SU-DHL-6 (cell line): ENCODE data around the gene TRAF3IP1.

ENCODE experiments used
- H2AFZ ChIP-seq: fragments of 200-600 bp; sonication (generic); 2 replicates; pipeline ENCODE4 v1.6.1; 2014; ENCODE audit warnings: low read depth, mild to moderate bottlenecking, moderate library complexity, mixed read lengths, antibody characterized with exemption, low read length; ENCODE audit not compliant: severe bottlenecking
- H3F3A ChIP-seq: fragments of 200-600 bp; shearing (Covaris generic); 2 replicates; pipeline ENCODE4 v1.6.0; 2016; ENCODE audit warnings: antibody characterized with exemption, mild to moderate bottlenecking; ENCODE audit not compliant: insufficient read depth
- H3K27ac ChIP-seq: fragments of 200-600 bp; sonication (generic); 2 replicates; pipeline ENCODE4 v1.5.1; 2016; ENCODE audit warnings: low read depth, mild to moderate bottlenecking, low read length, moderate library complexity, mixed read lengths
- H3K27me3 ChIP-seq: fragments of 200-600 bp; sonication (generic), shearing (Covaris generic); 2 replicates; pipeline ENCODE4 v1.6.0; 2014; ENCODE audit warnings: mild to moderate bottlenecking, low read length
- H3K36me3 ChIP-seq: fragments of 200-600 bp; sonication (generic); 2 replicates; pipeline ENCODE4 v1.6.1; 2014; ENCODE audit warnings: mild to moderate bottlenecking, low read length, mixed read lengths
- H3K4me2 ChIP-seq: fragments of 300-600, 200-600 bp; shearing (Covaris generic), sonication (generic); 2 replicates; pipeline ENCODE4 v1.6.0; 2014; ENCODE audit warnings: low read length, low read depth, mild to moderate bottlenecking; ENCODE audit not compliant: poor library complexity, severe bottlenecking
- H3K4me3 ChIP-seq: fragments of 200-600 bp; sonication (generic); 2 replicates; pipeline ENCODE4 v1.5.1; 2014; ENCODE audit warnings: antibody characterized with exemption, low read length, mild to moderate bottlenecking, mixed read lengths; ENCODE audit not compliant: insufficient read depth, poor library complexity, severe bottlenecking
- H3K79me2 ChIP-seq: fragments of 200-600 bp; sonication (generic); 2 replicates; pipeline ENCODE4 v1.6.1; 2014; ENCODE audit warnings: mild to moderate bottlenecking, low read length, moderate library complexity; ENCODE audit not compliant: insufficient read depth
- H3K9ac ChIP-seq: fragments of 200-600 bp; sonication (generic); 2 replicates; pipeline ENCODE4 v1.7.0; 2014; ENCODE audit warnings: mild to moderate bottlenecking, low read length
- H3K9me2 ChIP-seq: fragments of 200-600 bp; sonication (generic); replicated peaks from 2 replicates; pipeline ENCODE4 v1.6.1; 2014; ENCODE audit warnings: low read length; ENCODE audit not compliant: insufficient read depth
- H3K9me3 ChIP-seq: fragments of 200-600 bp; sonication (generic); 2 replicates; pipeline ENCODE4 v1.6.1; 2014; ENCODE audit warnings: low read length, mixed read lengths; ENCODE audit not compliant: insufficient read depth
- H4K20me1 ChIP-seq: fragments of 200-600 bp; sonication (generic); 2 replicates; pipeline ENCODE4 v1.6.1; 2014; ENCODE audit warnings: low read depth, mild to moderate bottlenecking, antibody characterized with exemption, low read length, moderate library complexity, mixed read lengths
- CTCF ChIP-seq: fragments of 200-600 bp; sonication (generic); IDR thresholded peaks from one replicate; pipeline ENCODE4 v1.5.1; 2017; ENCODE audit warnings: antibody characterized with exemption, mild to moderate bottlenecking, low read length, moderate library complexity; ENCODE audit not compliant: insufficient read depth, poor library complexity, severe bottlenecking
- EZH2phosphoT487 ChIP-seq: fragments of 200-600 bp; sonication (generic), shearing (Covaris generic); conservative IDR thresholded peaks from 2 replicates; pipeline ENCODE4 v1.6.1; 2018; ENCODE audit warnings: mild to moderate bottlenecking, antibody characterized with exemption, low read length, moderate library complexity, mixed read lengths

TRAF3IP1 gene

GRCh38 chr2:238425505-238425978 is 105.2 kb downstream of the TRAF3IP1 start:
- Histone ChIP-seq H3K79me2 (peaks cover 36% of the 10 kb centered on the region), H3K36me3 (no peaks in the 10 kb centered on the region), H2AFZ (no peak overlapping the region), H3K4me2 (peak overlapping the region; percentile 55), H3K9me2 (no peaks in the 10 kb centered on the region), H3K9ac (peak overlapping the region; percentile 97), H4K20me1 (no peaks in the 10 kb centered on the region), H3K9me3 (no peaks in the 10 kb centered on the region), H3F3A (0 out of 2 replicates have a peak, but pooled peaks cover 3% of the 10 kb centered on the region), H3K27ac (no peak overlapping the region), H3K27me3 (no peaks in the 10 kb centered on the region), H3K4me3 (peak overlapping the region; percentile 67)
- TF ChIP-seq CTCF (no peak), EZH2phosphoT487 (no peak)

- Histone ChIP-seq H3K9me3 (no peaks in the 10 kb centered on the region), H3K79me2 (peaks cover 41% of the 10 kb centered on the region), H3K9me2 (no peaks in the 10 kb centered on the region), H2AFZ (peak overlapping the region; percentile 68), H3K4me3 (peak overlapping the region; percentile 67), H3K4me2 (peak overlapping the region; percentile 55), H3F3A (0 out of 2 replicates have a peak, but pooled peaks cover 3% of the 10 kb centered on the region), H3K9ac (peak overlapping the region; percentile 97), H3K27me3 (no peaks in the 10 kb centered on the region), H3K27ac (peak overlapping the region; percentile 77), H4K20me1 (no peaks in the 10 kb centered on the region), H3K36me3 (no peaks in the 10 kb centered on the region)
- TF ChIP-seq CTCF, result no peak
- no peak for TF ChIP-seq EZH2phosphoT487
Observed at GRCh38 chr2:238425979-238426567, 105.8 kb downstream of the TRAF3IP1 start.

- H3K4me3 ChIP-seq, result peak within 1 kb of the TSS; percentile 67
- no peaks in the 10 kb centered on the region for H3K36me3 ChIP-seq
- H3F3A ChIP-seq, result 0 out of 2 replicates have a peak, but pooled peaks cover 3% of the 10 kb centered on the region
- H3K79me2 ChIP-seq, result peaks cover 48% of the 10 kb centered on the region
- H3K9me2 ChIP-seq, result no peaks in the 10 kb centered on the region
- no peak for TF ChIP-seq CTCF
- no peak for TF ChIP-seq EZH2phosphoT487
- H3K27me3 ChIP-seq, result no peaks in the 10 kb centered on the region
- H3K9ac ChIP-seq, result peak within 1 kb of the TSS; percentile 97
- no peaks in the 10 kb centered on the region for H3K9me3 ChIP-seq
- H3K4me2 ChIP-seq, result peak within 1 kb of the TSS; percentile 55
- H4K20me1 ChIP-seq, result 0 out of 2 replicates have a peak, but pooled peaks cover under 1% of the 10 kb centered on the region
- H3K27ac ChIP-seq, result peak within 1 kb of the TSS; percentile 77
- H2AFZ ChIP-seq, result peak within 1 kb of the TSS; percentile 68
Observed at GRCh38 chr2:238426568-238427434, 106.5 kb downstream of the TRAF3IP1 start, which contains the start of gene ASB1. TSS of gene ASB1 (plus strand) at chr2:238426927. CDS start at chr2:238427071, 144 bp downstream.
